GM11168 (cell line): ENCODE results near the gene TMEM60.
"Not testable (repeated sequence)": the region's sequence is repeated elsewhere in the genome, so short reads cannot be mapped to it uniquely, and the experiment has no call there.

Source experiments
- in situ Hi-C: fragments of 300-500 bp; cut with MboI; formaldehyde crosslinking; loops from one replicate; pipeline ENCODE4 v1.12.0; 2022; ENCODE audit warnings: low sequenced_read_pairs; ENCODE audit not compliant: unreplicated experiment

Gene TMEM60, protein sequence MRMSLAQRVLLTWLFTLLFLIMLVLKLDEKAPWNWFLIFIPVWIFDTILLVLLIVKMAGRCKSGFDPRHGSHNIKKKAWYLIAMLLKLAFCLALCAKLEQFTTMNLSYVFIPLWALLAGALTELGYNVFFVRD

DNA sequence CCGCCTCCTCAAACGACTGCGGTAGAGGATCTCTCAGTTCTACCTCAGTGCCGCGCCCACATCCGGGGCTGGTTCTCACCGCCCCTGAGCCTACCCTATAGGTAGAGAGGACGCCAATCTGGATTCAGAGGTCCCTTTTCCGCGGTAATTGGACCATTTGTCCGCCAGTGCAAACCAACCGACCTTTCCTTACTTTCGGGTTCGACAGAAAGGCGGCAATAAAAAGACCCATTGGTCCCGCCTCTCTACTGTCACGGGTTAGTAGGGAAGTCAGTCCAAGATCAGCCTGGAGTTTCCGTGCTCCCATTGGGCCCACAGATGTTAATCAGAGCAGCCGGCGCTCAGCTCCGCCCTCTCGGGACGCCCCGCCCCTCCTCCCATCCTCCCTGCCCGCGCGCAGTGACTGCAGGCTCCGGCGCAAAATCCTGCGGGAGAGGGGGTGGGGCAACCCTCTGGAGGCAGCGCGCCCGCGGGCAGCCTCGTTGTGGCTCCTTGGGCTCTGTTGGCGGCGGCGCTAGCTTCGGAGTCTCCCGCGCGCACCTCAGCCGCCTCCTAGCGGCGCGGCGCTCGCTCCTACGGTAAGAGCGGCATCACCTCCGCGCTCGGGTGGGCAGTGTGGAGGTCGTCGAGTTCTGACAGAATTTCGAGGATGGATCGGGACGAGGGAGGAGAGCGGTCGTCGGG is at the start of gene TMEM60, which contains the start of gene PHTF2:
Gene TMEM60, minus strand, starts transcription at position 41 of the 684 bp plus-strand sequence. CDS start 4,061 bp downstream, outside the sequence.
Gene PHTF2, plus strand, starts transcription at position 380 of the 684 bp plus-strand sequence.
- in situ Hi-C loops: no loop called here

DNA sequence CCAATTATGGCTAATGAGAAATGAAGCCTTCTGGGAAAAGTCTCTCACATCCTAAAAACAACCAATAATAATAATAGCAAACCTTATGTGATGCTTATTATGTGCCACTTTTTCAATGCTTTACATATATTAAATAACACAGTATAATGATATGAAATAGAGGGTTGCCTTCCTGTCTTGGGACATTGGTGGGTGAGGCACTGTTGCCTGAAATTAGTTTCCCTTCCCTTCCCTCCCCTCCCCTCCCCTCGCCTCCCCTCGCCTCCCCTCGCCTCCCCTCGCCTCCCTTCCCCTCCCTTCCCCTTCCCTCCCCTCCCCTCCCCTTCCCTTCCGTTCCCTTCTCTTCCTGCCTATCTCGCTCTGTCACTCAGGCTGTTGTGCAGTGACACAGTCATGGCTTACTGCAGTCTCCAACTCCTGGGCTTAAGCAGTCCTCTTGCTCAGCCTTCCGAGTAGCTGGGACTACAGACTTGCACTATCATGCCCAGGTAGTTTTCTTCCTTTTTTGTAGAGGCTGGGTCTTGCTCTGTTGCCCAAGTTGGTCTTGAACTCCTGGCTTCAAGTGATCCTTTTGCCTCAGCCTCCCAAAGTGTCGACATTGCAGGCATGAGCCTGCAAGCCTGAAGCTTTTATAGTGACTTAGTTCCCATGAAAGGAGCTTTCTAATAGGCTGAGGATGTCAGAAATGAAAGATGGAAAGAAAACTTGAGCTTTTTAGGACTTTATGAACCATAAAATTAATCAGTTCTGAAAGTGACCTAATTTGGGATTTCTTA is 48.3 kb upstream of the TMEM60 start:
- in situ Hi-C loops: no loop called here

DNA sequence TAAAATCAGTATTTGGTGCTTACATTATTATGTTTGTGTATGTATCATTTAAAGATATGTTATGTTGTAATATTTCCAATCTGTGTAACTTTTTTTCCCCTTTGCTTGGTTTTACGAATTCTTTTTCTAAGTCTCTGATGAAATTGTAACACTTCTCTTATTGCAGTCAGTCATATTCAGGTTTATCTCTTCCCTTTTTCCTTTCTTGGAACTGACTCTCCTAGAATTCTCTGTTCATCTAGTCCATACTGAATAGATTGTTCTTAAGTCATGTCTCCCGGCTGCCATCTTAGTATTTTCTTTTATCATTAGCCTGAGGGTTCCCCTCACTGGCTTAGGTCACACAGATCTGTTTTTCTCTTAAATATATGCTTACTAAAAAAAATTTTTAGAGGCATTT is 45.0 kb upstream of the TMEM60 start:
- in situ Hi-C loops: no loop called here

DNA sequence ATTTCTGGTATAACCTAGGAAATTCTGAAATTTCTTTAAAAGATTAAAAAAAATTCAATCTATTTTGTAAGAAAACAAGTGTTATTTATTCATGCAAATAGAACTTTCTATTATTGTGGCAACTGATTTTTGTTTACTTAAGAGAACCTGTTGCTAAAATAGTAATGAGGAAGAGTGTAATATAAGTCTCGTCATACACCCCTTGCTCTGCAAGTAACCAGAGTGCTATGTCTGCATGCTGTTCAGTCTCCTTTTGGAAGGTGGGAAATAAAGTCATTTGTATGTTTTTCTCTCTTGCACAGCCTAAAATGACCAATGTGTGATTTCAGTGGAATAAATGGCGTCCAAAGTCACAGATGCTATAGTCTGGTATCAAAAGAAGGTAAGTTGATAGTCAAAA is 41.7 kb upstream of the TMEM60 start:
- in situ Hi-C loops: no loop called here

DNA sequence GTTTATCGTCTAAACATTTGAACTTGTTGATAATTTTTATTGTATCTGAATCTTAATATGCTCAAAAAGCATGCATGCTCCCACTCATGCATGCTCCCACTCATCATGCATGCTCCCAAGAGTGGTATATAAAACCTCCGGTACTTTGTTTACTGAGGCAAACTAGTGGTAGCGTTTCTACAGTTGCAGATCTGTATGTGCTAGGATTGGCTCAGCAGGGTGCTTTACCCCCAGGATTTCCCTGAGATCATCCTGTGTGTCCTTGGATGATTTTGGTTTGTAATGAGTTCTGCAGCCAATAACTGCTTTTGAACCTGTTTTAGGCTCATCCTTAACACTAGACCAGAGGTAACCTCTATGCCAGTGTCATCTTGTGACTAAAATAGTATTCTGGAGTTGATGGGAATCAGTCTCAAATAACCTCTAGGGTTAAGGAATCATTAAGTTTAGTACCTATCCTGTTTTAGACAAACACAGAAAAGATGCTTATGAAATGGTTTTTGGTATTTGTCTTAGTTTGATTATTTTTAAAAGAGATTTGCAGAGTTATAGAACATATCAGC is 40.8 kb upstream of the TMEM60 start:
- in situ Hi-C loops: no loop called here

DNA sequence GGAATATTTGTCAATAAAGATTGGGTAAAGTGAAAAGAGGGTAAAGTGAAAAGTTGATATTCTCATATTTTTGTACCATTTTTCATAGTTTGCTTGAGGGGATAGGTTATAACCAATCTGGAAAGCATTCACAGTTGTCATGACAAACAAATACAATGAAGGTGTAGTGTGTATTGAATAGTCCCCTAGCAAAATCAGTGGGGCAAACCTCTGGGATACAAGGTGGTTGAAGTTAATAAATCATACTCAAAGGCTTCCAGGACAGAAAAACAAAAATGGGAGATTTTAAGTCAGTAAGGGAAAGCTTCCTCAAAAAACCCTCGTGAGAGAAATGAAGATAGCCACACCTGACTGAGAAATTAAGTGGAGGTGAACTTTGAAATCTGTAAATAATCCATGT is 39.7 kb upstream of the TMEM60 start:
- in situ Hi-C loops: no loop called here

DNA sequence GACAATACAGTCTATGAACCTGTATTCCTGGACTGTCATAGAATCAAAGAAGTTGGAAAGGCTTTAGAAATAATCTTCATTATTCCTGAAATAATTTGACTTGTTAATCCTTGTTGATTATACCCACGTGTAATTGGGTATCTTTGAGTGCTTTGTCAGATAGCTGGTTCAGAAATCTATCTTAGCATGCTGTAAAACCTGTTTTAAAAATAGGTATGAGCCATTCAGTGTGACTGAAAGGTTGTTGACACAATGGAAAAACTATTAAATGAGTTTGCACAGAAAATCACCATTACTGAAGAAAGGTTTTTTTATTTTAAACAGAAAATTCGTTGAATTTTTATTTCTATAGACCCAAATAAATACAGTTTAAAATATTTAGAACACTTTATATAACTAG is 39.0 kb upstream of the TMEM60 start:
- in situ Hi-C loops: no loop called here

DNA sequence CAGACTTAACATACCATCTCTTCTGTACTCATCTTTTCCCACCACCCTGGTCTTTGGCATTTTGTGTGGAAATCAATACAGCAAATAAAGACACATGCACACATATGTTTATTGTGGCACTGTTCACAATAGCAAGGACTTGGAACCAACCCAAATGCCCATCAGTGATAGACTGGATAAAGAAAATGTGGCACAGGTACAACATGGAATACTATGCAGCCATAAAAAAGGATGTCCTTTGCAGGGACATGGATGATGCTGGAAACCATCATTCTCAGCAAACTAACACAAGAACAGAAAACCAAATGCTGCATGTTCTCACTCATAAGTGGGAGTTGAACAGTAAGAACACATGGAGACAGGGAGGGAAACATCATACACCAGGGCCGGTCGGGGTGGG is 38.2 kb upstream of the TMEM60 start:
- in situ Hi-C loops: not testable (repeated sequence)

DNA sequence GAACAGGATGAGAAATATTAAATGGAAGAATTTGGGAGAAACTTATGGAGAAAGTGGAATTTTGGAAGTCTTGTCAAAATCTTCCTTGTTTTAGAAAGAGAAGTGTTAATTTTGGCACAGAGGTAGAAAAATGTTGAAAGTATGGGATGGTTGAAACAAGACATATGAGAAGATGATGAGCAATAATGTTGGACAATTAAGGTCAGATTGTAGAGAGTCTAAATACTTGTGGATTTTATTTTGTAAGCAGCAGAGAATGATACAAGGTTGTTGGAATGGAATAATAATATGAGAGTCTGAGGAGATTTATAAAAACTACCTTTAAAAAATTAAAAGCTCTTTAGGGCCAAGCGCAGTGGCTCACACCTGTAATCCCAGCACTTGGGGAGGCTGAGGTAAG is 34.9 kb upstream of the TMEM60 start:
- in situ Hi-C loops: no loop called here

DNA sequence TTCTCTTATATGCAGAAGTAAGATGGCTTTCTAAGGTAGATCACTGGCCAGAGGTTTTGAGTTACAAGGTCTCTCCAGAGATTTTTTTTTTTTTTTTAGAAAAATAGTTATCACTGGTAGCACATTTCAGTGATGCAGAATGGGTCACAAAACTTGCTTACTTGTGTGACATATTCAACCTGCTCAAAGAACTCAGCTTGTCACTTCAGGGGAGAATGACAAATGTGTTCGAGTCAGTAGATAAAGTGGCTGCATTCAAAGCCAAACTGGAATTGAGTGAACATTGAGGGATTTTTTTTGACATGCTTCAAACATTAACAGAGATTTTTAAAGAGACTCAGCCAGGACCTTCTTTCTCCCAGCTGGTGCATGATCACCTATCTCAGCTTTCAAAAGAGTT is 33.7 kb upstream of the TMEM60 start:
- in situ Hi-C loops: no loop called here

DNA sequence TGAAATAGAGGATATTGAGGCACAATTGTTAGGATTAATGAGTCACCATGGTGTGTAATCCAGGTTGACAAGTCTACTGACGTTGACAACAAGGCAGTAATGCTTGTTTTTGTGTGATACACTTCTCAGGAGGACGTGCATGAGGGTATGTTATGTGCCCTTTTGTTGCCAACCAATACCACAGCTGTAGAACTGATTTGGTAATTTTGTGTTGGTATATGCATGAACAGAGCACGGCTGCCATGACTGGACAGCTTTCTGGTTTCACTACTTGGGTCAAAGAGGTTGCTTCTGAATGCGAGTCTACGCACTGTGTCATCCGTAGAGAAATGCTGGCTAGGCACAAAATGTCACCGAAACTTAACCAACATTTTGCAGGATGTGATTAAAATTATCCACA is 33.2 kb upstream of the TMEM60 start:
- in situ Hi-C loops: no loop called here

DNA sequence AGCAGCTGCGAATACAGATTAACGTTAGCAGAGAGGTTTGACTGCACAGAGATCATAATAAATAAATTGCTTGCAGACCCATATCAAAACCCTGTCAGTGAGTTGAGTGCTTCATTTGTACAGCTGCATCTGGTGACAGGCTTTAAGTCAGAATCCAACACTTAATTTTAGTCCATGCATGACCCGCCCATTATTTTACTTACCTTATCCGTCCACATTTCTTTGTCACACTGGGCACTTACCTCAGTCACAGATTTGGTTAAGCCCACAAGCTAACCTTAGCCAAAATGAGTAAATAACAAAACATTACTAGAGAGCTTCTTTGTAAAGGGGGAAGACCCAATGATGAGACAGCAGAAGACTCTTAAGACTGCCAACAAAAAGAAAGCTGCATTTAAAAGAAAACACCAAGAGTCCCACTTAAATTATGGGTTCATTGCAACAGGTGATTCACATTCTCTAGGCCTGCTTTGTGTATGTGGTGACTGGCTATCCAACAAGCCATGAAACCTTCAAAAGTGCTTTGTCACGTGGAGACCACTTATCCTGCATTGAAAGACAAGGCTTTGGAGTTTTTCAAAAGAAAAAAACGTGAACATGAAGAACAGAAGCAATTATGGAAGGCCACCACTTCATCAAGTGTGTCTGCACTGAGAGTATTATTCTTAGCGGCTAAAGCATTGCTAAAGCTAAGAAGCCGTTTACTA is 32.6 kb upstream of the TMEM60 start:
- in situ Hi-C loops: no loop called here

DNA sequence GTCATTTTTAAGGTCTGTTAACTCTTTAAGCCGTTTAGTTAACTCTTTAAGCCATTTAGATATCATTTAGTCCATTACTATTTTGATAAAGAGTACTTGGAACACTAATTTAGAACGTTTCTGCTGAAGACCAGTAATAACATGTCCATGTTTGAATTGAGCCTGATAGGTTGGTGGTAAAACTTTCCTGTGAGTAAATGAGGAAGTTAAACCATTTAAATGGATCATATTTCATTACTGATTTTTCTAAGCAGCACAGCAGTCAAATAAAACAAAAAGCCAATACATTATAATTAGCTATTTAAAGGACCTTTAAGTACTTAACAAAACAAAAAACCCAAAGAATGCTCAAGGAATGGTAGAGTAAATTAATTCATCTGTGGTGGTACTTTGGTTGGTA is 29.8 kb upstream of the TMEM60 start:
- in situ Hi-C loops: no loop called here

DNA sequence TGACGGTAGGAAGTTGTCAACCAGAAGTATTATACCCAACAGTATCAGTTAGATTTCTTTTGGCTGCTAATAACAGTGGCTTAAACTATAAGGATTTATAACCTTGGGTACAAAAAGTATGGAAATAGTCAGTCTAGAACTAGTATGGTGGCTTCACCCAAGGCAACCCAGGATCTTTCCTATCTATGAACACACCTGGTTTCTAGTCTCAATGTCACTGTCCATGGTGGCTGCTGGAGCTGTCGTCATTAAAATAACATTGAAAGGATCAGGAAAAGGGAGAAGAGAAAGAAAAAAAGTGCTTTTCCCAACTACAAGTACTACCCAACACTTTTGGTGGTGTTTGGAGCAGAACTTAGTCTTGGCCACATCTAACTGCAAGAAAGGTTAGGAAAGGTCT is 28.1 kb upstream of the TMEM60 start:
- in situ Hi-C loops: no loop called here

DNA sequence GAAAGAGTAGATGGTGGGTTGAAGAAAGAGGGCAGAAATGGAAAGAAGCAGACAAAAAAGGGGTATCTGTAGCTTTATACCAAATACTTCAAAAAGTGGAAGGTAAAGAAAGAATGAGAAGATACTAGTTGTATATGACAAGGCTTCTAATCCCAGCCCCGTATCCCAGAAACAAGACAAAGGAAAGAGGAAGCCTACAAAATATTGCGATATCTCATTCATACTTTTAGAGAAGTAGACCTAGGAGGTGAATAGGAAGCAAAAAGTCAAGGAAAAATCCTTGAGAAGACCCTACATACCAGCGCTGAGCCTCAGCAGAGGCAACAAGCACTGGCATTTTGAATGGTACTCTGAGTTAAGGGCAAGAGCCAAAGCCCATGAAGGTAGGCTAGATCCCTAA is 26.9 kb upstream of the TMEM60 start:
- in situ Hi-C loops: no loop called here

DNA sequence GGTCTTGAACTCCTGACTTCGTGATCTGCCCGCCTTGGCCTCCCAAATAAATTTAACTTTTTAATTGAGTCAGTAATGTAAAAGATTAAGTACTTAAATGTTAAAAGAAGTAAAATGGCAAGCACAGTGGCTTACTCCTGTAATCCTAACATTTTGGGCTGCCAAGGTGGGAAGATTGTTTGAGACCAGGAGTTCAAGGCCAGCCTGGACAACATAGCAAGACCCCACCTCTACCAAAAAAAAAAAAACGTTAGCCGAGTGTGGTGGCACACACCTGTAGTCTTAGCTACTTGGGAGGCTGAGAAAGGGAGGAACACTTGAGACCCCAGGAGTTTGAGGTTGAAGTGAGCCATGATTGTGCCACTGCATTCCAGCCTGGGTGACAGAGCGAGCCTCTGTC is 26.4 kb upstream of the TMEM60 start:
- in situ Hi-C loops: no loop called here

DNA sequence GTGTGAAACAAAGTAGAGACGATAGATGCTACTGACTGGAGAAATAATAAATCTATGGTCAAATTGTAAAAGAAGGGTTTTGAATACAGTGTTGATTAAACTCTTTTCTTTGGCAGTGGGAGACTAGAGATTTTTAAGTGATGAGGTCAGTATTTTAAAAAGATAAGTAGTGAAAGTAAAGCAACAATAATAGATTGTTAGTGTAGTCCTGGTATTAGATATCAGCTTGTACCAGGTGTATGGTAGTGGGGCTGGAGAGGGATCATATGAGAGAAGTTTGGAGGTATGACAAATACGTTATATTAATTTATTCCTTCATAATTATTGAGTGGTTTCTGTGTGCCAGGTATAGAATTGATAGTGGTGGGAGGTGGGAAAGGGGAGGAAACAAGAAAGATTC is 25.6 kb upstream of the TMEM60 start:
- in situ Hi-C loops: no loop called here

DNA sequence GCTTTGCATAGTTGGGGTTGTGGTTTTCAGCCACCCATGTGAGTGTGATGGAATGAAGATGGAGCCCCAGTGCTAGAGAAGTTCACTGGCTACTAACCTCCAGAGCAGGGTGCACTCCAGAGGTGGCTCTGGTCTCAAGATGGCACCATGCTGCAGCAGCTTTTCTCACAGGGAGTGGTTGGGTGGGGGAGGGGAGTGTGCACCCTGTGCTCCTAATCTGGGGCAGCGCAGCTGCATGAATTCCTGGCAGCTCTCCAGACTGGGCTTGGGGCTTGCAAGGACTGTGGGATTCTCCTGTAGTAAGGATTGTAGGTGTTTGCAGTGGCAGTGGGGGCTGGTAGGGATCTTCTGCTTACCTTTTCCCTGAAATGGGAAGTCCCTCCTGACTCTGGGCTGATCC is 24.0 kb upstream of the TMEM60 start:
- in situ Hi-C loops: no loop called here

DNA sequence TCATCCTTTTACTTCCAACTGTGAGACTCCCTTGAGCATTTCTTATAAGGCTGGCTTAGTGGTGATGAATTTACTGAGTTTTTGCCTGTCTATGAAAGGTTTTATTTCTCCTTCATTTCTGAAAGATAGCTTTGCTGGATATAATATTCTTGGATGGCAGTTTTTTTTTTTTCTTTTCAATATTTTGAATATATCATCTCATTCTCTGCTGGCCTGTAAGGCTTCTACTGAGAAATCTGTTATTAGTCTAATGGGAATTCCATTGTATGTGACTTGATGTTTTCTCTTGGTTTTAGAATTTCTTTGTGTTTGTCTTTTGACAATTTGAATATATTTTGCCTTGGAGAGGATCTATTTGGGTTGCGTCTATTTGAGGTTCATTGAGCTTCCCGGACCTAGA is 22.7 kb upstream of the TMEM60 start:
- in situ Hi-C loops: no loop called here

DNA sequence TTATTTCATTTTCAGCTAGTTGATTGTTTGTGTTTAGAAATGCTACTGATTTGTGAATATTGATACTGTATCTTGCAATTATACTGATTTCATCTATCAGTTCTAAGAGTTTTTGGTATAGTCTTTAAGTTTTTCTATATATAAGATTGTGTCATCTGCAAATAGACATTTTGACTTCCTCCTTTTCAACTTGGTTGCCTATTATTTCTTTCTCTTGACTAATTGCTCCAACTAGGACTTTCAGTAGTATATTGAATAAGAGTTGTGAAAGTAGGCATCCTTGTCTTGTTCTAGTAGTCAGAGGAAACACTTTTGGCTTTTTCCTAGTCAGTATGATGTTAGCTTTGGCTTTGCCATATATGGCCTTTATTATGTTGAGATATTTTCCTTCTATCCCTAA is 20.8 kb upstream of the TMEM60 start:
- in situ Hi-C loops: no loop called here

DNA sequence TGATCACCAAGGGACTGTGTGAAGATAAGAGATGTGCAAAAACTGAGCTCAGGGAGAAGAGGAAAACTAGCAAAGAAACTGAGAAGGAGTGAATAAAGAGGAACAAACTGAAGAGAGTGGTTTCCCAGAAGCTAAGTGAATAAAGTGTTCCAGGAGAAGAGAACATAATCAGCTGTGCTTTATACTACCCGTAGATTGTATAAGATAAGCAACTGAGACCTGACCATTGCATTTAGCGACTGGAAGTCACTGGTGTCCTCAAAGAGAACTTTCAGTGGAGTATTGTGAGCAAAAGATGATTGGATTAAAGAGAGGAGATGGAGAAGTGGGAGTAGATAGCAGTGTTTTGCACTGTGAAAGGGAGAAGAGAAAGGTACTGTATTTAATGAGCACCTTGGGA is 14.9 kb upstream of the TMEM60 start:
- in situ Hi-C loops: no loop called here
